Posterior cingulate gyrus (tissue), 11 donors: ENCODE results near the gene LSAMP.

Experiments used
- DNase-seq, 10 donors: peaks; one replicate each; pipeline versions ENCODE4 v3.0.0 to v3.0.0-alpha.2; 2020 to 2021; ENCODE audit warnings: mixed read lengths in 3 of 10
- intact Hi-C: fragments of 100-400 bp; cut with DNase I; formaldehyde crosslinking; loops from one replicate; pipeline ENCODE4 v1.15.1; 2023

LSAMP gene

GRCh38 chr3:115928376-115928775 lies 516.9 kb downstream of the LSAMP start:
- no peak for DNase-seq
- intact Hi-C loops: no loop called here

- peak in 7 of 10 donors; percentile 16 to 83 (median 48) for DNase-seq
- intact Hi-C loops: no loop called here
These were observed 518.1 kb downstream of the LSAMP start for GRCh38 chr3:115927197-115927596.

- no peak for DNase-seq
- intact Hi-C loops: no loop called here
These were observed 522.5 kb downstream of the LSAMP start for GRCh38 chr3:115922681-115923347.

- intact Hi-C loops: no loop called here
- DNase-seq: no peak
These were observed 523.6 kb downstream of the LSAMP start for GRCh38 chr3:115921711-115922110.

GRCh38 chr3:115918900-115919299 lies 526.4 kb downstream of the LSAMP start:
- intact Hi-C loops: no loop called here
- DNase-seq: no peak

GRCh38 chr3:115916866-115917265 lies 528.4 kb downstream of the LSAMP start:
- intact Hi-C loops: no loop called here
- DNase-seq: no peak

- intact Hi-C loops: no loop called here
These were observed 530.2 kb downstream of the LSAMP start for GRCh38 chr3:115915061-115915460.

GRCh38 chr3:115913069-115913686 lies 532.1 kb downstream of the LSAMP start:
- intact Hi-C loops: no loop called here
- no peak for DNase-seq

More at GRCh38 chr3:115915061-115915460, 530.2 kb downstream of the LSAMP start:
- DNase-seq: no peak

- DNase-seq: no peak
- intact Hi-C loops: no loop called here
These were observed 532.9 kb downstream of the LSAMP start for GRCh38 chr3:115912372-115912771.

GRCh38 chr3:115905871-115906270 lies 539.4 kb downstream of the LSAMP start:
- DNase-seq: no peak
- intact Hi-C loops: no loop called here

- intact Hi-C loops: no loop called here
- no peak for DNase-seq
These were observed 541.4 kb downstream of the LSAMP start for GRCh38 chr3:115903843-115904242.

GRCh38 chr3:115901008-115901407 lies 544.3 kb downstream of the LSAMP start:
- intact Hi-C loops: no loop called here
- no peak for DNase-seq

- intact Hi-C loops: no loop called here
- no peak for DNase-seq
These were observed 545.8 kb downstream of the LSAMP start for GRCh38 chr3:115899535-115899934.

GRCh38 chr3:115898656-115899410 lies 546.5 kb downstream of the LSAMP start:
- no peak for DNase-seq
- intact Hi-C loops: no loop called here

GRCh38 chr3:115891006-115891636 lies 554.2 kb downstream of the LSAMP start:
- no peak for DNase-seq
- intact Hi-C loops: no loop called here

GRCh38 chr3:115890579-115890978 lies 554.7 kb downstream of the LSAMP start:
- intact Hi-C loops: no loop called here
- no peak for DNase-seq

GRCh38 chr3:115885621-115886020 lies 559.7 kb downstream of the LSAMP start:
- no peak for DNase-seq

GRCh38 chr3:115877615-115877899 lies 567.7 kb downstream of the LSAMP start:
- DNase-seq: no peak
- intact Hi-C loops: no loop called here

More at GRCh38 chr3:115885621-115886020, 559.7 kb downstream of the LSAMP start:
- intact Hi-C loops: no loop called here

- DNase-seq: no peak
- intact Hi-C loops: no loop called here
These were observed 568.2 kb downstream of the LSAMP start for GRCh38 chr3:115876876-115877614.

GRCh38 chr3:115875460-115875859 lies 569.8 kb downstream of the LSAMP start:
- intact Hi-C loops: no loop called here

GRCh38 chr3:115871735-115872134 lies 573.6 kb downstream of the LSAMP start:
- no peak for DNase-seq
- intact Hi-C loops: no loop called here

More at GRCh38 chr3:115875460-115875859, 569.8 kb downstream of the LSAMP start:
- DNase-seq: no peak
